Uterus (tissue), 2 donors: ENCODE measurements around the gene SPTLC3.

Experiments used
- CTCF ChIP-seq, 4 experiments: fragments of 200-600 bp in 2 of 4; fragments of 450-650 bp in 2 of 4; sonication (generic) in 2 of 4; IDR thresholded peaks; one replicate each; pipeline ENCODE4 v1.5.1; 2016 to 2019; ENCODE audit warnings: antibody characterized with exemption in 4 of 4, mild to moderate bottlenecking in 2 of 4, moderate library complexity in 1 of 4
- POLR2A ChIP-seq, 2 donors: fragments of 450-650 bp; IDR thresholded peaks; one replicate each; pipeline ENCODE4 v1.6.1; 2016; ENCODE audit warnings: antibody characterized with exemption in 2 of 2, mild to moderate bottlenecking in 1 of 2, moderate library complexity in 1 of 2

- TF ChIP-seq CTCF (IDR thresholded peaks at IDR 0.05), result no peak
- TF ChIP-seq POLR2A (IDR thresholded peaks at IDR 0.05), result no peak
These were observed 133.4 kb downstream of the SPTLC3 start for GRCh38 chr20:13142143-13142542.
